Measurements from ENCODE around the gene FRMD8.
A peak's percentile ranks its signal among the peaks of the same experiment; 100 is the strongest.

- TF ChIP-seq CTCF (IDR thresholded peaks at IDR 0.05) (peak in 2 of 3 donors; percentile 16 to 18), EP300 (IDR thresholded peaks at IDR 0.05) (no peak)
Observed at GRCh38 chr11:65432686-65433582, 46.5 kb downstream of the FRMD8 start.

Measured in ovary (tissue), 3 donors.